Renal pelvis (tissue), 4 donors: Measurements from ENCODE around the gene ZNF316. TPM values are rescaled to one million over a fixed set of nuclear protein-coding genes. Genes with fewer than 3 reads are reported as not detected.
"Not testable (repeated sequence)": the region's sequence is repeated elsewhere in the genome, so short reads cannot be mapped to it uniquely, and the experiment has no call there.

Experiments
- DNase-seq: peaks from one replicate; pipeline ENCODE4 v3.0.0-alpha.2; 2013
- polyA plus RNA-seq, 3 donors: library from polyadenylated mRNA; unstranded; fragments of 120-200 nt; gene quantifications; one replicate each; pipeline ENCODE4 v1.2.1, GENCODE V29; 2013; ENCODE audit not compliant: insufficient read length in 3 of 3

The ZNF316 gene
- polyA plus RNA-seq, 3 donors = 45.1 to 58.2 (median 54.4) TPM

DNA sequence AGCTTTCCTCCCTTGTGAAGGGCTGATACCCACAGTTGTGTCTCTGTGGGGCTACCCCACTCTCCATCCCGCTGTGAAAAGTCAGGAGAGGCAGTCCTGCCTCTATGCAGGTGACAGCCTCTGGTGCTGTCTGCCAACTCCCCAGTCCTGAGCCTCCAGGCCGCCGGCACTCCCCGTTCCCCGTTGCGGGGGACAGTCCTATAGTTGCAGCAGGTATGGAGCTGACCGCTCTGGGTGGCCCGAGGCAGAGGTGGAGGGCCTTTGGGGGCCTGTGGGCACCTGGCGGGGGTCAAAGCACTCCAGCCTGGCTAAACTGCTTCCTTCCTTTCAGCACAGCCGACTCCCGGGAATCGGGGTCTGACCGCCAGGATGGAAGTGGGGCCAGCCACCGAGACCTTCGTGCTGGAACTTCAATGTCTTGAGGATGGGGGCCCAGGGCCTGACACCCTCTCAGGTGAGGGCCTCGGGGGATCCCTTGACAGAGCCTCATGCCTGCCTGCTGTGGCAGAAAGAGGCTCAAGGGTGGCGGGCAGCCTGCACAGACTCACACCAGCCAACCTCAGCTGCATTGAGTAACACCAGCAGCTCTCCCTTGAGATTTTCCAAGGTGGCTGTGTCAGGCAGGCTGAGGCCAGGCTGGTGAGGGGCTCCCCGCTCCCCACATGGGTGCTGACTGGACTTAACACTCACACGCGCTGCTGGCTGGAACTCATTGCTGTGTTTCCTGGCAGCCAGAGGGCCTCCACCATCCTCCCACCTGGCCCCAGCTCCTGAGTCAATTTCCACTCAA lies 20.1 kb upstream of the ZNF316 start:
- DNase-seq = no peak

- DNase-seq = no peak
Observed at GRCh38 chr7:6618621-6619020, 18.5 kb upstream of the ZNF316 start.

GRCh38 chr7:6619961-6620360 lies 17.2 kb upstream of the ZNF316 start:
- no peak for DNase-seq

GRCh38 chr7:6621195-6622133 lies 15.7 kb upstream of the ZNF316 start:
- no peak for DNase-seq

GRCh38 chr7:6622134-6622710 lies 14.9 kb upstream of the ZNF316 start:
- no peak for DNase-seq

- DNase-seq = no peak
Observed at GRCh38 chr7:6623589-6624245, 13.4 kb upstream of the ZNF316 start.

DNA sequence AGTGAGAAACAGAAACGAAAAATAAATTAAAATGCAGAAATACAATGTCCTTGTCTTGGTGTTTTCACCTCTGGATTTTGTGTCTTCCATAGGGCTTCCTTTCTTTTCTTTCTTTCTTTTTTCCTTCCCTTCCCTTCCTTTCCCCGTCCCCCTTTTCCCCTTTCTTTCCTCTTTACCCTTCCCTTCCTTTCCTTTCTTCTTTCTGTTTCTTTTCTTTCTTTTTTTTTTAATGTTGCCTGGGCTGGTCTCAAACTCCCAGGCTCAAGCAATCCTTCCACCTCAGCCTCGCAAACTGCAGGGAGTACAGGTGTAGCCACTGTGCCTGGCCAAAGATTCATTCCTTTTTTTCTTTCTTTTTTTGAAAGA lies 12.9 kb upstream of the ZNF316 start:
- DNase-seq = no peak

- no peak for DNase-seq
Observed at GRCh38 chr7:6628045-6628444, 9.1 kb upstream of the ZNF316 start.

DNA sequence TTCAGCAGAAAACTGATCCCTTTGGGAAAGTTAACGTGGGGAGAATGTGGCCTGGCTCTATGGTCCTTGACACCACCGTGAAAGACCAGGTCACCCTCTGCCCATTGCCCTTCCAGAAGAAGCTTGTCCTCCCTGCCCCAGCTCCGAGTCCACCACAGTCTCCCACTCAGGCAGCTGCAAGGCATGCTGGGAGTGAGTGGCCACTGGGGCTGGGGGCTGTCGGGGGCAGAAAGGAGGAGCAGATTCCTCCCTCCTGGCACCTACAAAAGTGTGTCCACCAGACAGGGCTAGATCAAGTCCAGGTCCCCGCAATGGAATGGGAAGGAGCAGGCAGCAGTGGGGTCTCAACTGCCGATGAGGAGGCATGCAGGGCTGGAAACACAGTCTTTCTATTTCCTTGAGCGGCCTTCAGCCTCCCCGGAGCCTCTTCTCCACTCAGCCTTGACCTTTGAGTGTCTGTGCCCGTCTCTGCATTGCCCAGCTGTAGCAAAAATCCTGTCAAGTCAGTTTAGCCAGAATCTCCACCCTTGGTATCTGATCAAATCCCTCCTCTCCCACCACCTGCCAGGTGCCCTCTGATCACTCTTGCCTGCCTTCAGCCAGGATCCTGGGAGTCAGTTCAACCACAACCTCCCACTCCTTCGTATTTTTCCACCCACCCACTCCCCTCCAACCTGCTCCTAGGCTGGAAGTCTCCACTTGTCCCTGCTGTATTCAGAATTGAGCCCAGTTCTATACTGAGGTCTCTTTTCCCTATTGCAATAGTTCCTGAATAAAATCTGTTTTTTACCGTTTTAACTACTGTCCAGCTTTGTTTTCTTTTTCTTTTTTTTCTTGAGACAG lies 6.9 kb upstream of the ZNF316 start:
- DNase-seq = no peak

DNA sequence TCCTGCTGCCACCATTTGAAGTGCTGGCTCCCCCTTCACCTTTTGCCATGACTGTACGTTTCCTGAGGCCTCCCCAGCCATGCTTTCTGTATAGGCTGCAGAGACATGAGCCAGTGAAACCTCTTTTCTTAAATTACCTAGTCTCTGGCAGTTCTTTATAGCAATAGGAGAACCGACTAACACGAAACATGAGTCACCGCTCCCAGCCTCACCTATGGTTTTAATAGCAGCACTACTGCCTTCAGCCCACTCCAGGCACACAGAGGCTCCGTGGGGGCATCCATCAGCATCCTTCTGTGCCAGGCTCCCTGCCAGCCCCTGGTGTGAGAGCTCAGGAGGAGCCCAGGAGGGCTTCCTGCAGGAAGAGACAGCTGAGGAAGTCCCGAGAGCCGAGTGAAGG lies 5.5 kb upstream of the ZNF316 start:
- DNase-seq = no peak

DNA sequence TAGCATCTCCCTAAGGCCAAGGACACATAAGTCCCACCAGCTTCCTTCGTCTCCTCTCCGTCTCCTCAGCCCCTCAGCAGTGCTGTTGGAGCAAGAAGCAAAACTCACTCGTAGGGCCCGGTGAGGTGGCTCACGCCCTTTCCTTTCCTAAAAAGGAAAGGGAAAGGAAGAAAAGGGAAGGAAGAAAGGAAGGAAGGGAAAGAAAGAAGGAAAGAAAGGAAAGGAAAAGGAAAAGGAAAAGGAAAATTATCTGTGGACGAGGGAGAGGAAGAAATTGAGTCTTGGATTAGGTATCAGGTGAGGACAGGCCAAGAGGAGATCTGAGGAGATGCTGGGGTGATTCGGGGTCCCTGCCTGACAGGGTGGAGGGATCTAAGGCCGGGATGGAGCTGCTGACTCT lies 3.1 kb upstream of the ZNF316 start:
- DNase-seq = no peak

DNA sequence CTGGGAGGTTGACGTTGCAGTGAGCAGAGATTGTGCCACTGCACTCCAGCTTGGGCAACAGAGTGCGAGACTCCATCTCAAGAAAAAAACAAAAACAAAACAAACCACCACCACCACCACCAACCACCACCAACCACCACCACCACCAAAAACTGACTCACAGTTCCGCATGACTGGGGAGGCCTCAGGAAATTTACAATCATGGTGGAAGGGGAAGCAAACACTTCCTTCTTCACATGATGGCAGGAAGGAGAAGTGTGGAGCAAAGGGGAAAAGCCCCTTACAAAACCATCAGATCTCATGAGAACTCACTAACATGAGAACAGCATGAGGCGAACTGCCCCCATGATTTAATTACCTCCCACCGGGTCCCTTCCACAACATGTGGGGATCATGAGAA lies 2.1 kb upstream of the ZNF316 start:
- DNase-seq = not testable (repeated sequence)

- no peak for DNase-seq
Observed at GRCh38 chr7:6637544-6638229, 569 bp downstream of the ZNF316 start.

- no peak for DNase-seq
Observed at GRCh38 chr7:6639032-6639431, 1.9 kb downstream of the ZNF316 start.

GRCh38 chr7:6639627-6640026 lies 2.5 kb downstream of the ZNF316 start:
- DNase-seq = no peak

DNA sequence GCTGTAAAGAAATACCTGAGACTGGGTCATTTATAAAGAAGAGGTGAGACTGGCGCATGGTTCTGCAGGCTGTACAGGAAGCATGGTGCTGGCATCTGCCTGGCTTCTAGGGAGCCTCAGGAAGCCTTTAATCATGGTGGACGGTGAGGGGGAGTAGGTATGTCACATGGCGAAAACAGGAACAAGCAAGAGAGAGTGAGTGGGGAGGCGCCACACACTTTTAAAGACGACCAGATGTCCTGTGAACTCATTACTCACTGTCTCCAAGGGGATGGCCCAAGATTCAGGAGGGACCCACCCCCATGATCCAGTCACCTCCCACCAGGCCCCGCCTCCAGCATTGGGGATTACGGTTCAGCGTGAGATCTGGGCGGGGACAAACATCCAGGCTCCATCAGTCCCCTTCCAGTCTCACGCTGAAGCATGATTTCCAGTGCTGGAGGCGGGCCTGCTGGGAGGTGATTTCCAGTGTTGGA lies 3.2 kb downstream of the ZNF316 start:
- no peak for DNase-seq

DNA sequence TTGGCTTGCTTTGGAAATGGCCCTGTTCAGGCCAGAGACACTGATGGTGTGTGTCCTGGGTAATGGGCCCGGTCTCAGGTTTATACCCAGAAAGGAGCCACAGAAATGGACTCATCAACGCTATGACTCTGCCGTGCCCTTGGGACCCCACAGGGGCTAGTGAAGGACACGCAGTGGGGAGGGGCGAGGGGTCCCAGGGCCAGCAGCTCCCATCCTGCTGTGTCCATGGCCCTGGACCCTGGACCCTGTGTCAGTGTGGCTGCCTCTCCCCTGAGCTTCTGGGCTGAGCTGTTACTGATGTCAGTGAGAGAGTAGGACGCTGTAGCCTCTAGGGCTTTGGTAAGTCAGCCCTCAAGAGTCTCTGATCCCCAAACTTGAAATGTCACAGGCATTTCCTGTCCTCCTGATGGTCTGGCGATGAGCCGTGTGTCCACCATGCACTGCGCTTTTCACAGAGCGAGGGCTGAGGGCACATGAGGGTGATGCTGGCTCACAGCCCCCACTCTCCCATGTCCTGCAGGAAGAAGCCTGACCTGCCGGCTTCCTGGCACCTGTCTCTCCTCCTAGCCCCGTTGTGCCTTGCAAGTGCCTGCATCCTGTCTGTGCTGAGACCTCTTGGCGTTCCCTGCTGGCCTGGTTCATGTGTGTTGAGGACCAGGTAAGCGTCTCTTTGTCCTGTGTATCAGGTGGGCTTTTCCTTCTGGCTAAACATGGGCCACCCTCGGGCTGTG lies 4.4 kb downstream of the ZNF316 start:
- DNase-seq = no peak

GRCh38 chr7:6642239-6642839 lies 5.2 kb downstream of the ZNF316 start:
- DNase-seq = no peak
